HG02885 (cell line): ENCODE measurements around the gene ANKRD16.
A peak's percentile ranks its signal among the peaks of the same experiment; 100 is the strongest.

ENCODE experiments used
- ATAC-seq: cut with Tn5 transposase; IDR thresholded peaks from one replicate; pipeline ENCODE4 v1.9.1; 2021; ENCODE audit warnings: mild to moderate bottlenecking; ENCODE audit not compliant: unreplicated experiment, poor library complexity

Gene ANKRD16

DNA sequence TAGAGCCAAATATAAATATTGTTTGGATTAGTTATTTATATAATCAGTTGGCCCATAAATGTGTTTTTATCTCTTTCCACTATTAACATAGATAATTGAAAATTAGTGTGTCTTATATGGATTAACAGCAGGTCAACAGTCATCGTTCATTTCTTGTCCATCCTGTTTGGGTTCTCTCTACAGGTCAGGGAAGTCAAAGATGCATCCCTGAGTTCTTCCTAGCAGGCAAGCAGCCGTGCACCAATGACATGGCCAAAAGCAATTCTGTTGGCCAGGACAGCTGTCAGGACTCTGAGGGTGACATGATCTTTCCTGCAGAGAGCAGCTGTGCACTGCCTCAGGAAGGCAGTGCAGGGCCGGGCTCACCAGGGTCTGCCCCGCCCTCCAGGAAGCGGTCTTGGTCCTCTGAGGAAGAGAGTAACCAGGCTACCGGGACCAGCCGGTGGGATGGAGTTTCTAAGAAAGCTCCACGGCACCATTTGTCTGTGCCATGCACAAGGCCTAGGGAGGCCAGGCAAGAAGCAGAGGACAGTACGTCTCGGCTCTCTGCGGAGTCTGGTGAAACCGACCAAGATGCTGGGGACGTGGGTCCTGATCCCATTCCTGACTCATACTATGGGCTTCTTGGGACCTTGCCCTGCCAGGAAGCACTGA lies 16.3 kb upstream of the ANKRD16 start:
- no peak for ATAC-seq

DNA sequence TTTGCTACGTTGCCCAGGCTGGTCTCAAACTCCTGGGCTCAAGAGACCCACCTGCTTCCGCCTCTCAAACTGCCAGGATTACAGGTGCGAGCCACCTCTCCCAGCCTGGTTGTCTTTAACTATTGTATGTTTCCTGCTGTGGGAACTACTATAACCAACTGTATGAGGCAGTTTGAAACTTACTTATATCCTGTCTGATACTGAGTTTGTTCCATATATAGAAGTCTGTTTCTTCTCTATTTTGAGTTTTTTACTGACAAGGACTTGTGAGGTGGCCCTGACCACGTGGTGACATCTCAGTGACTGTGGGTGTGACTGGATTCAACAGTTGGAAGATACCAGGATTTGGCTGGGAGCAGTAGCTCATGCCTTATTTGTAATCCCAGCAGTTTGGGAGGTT lies 14.5 kb upstream of the ANKRD16 start:
- ATAC-seq: peak; percentile 95

DNA sequence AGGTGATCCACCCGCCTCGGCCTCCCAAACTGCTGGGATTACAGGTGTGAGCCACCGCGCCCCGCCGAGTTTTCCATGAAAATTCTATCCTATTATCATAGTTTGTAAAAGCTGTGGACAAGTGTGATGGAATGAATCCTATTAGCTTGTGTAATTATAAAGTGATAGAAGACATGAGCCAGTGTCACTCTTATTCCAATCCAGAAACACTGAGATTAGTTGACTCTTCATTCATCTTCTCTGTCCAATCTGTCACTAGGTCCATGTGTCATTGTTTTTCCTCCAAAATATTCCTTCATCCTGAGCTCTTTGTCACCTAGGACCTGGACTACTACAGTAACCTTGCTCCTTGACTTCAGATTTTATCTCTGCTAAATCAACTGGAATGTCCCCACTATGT lies 13.9 kb upstream of the ANKRD16 start:
- ATAC-seq: no peak

DNA sequence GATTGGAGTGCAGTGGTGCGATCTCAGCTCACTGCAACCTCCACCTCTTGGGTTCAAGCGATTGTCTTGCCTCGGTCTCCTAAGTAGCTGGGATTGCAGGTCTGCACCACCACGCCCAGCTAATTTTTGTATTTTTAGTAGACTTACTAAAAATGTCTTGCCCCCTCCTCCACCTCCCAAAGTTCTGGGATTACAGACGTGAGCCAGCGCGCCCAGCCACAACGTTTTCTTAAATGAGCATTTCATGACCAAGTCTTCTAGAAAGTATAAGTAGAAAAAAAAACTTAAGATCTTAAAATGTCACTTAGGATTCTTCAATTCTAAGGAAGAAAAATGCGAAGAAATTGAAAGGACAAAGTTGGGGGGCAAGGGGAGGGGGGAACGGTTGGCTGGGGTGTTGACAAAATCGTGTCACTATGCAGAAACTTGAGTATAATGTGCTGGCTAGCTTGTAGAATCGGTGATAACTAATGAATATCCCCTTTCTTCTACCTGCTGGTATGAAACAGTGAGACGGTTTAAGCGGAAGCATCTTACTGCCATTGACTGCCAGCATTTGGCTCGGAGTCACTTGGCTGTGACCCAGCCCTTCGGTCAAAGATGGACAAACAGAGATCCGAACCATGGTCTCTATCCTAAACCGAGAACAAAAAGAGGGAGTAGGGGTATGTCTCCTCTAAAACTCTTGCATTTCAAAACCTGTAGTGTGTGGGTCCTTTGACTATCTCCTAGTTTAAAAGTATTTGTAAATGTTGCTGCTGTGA lies 13.0 kb upstream of the ANKRD16 start:
- no peak for ATAC-seq

DNA sequence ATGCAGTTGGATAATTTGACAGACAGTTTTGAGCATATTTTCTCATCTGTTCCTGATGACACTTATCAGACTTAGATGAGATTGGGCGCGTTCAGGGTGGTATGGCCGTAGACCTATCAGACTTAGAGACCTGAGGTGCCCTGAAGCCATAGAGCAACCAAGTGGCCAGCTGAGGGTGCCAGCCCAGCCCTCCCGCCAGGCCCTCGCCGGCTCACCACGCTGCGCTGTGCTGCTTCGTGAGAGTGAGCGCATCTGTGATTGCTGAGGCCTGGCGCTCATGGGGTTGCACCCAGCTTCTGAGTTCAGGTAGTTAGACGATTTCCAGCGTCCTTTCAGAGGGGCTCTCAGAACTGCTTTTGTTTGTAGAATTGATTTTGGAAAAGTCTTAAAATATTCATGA lies 10.6 kb upstream of the ANKRD16 start:
- ATAC-seq: no peak

DNA sequence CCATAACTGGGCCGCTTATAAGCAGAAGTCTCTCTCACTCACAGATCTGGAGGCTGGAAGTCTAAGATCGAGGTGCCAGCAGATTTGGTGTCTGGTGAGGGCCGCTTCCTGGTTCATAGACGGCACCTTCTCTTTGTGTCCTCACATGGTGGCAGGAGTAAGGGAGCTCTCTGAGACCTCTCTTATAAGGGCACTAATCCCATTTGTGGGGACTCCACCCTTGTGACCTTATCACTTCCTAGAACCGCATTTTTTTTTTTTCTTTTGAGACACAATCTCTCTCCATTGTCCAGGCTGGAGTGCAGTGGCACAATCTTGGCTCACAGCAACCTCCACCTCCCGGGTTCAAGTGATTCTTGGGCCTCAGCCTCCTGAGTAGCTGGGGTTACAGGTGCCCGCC lies 8.5 kb upstream of the ANKRD16 start:
- ATAC-seq: no peak

DNA sequence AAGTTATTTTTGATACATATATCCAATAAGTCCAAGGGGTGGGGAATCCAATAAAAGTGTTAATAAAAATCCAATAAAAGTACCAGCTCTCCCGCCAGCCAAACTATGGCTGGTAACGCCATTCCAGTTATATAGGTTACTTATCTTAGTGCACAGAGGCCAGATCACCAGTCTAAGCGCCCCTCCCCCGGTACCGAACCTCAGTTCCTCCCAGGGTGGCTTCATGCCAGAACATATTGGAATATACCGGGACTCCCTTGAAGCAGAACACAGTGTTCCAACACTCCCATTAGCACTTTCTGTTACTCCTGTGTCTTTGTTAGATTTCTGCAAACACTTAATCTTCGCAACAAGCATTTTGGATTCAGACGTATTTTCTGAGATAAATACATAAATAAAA lies 7.8 kb upstream of the ANKRD16 start:
- ATAC-seq: no peak

DNA sequence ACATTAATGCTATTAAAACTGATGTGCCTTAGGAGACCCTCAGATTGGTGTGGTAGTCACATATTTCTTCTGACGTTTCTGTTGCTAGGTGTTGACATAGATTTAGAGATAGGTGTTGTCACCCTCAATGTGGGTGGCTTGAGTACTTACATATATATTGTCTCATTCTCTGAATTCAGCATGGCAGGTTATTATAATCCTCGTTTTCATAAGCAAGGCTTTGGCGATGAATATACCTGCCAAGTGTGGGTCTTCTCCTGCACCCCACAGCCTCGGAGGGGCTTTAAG lies 7.3 kb upstream of the ANKRD16 start:
- ATAC-seq: no peak

DNA sequence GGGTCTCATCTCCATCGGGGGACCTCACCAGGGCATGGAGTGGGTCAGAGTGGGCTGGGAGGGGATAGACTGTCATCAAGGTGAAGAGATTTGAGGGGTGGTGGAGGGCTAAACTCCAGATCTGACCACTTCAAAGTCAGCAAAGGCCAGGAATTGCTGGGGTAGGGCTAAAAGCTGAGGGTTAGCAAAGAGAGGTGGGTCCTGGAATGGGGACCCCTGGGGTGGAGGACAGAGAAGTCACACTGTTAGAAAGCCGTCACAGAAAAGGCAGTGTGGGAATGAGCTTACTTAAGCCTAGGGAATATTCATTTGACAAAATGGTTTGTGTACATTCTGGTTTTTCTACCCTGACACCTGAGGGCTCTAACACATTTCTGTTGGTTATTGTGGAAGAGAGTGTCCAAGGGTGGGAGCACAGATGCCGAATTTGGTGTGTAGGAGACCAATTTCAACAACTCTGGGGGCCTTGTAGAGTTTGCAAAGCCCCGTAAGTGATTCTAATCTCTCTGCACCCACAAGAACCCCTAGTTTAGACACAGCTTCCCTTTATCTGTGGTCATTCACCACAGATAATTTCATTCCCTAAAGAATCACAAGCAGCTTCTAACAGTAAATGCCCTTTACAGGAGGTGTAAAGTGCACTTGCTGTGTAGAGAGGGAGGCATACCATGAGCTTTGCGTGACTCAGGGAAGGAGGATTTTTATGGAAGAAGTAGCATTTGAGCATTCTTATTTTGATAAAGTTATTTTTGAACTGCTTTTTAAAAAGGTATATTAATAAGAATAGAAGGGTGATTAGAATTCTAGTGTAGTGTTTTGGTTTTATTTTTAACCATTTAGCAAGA lies 6.7 kb upstream of the ANKRD16 start:
- peak; percentile 14 for ATAC-seq

DNA sequence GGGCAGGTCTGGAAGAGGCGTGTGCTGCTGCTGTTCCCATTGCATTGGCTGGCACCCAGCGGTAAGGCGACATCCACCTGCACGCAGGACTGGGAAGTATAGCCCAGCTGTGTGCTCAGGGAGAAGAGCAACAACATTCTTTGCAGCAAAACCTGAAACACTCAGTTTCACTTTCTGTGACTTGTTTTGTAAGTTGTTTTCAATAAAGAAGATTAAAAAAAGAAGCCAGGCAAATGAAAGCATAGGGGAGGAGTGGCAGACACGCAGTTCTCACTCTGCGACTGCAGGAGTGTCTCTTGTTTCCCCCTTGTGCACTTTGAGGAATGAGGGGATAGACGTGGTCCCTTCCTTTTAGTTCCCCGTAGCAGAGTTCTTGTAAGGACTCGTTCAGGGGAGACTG lies 6.1 kb upstream of the ANKRD16 start:
- peak; percentile 76 for ATAC-seq

DNA sequence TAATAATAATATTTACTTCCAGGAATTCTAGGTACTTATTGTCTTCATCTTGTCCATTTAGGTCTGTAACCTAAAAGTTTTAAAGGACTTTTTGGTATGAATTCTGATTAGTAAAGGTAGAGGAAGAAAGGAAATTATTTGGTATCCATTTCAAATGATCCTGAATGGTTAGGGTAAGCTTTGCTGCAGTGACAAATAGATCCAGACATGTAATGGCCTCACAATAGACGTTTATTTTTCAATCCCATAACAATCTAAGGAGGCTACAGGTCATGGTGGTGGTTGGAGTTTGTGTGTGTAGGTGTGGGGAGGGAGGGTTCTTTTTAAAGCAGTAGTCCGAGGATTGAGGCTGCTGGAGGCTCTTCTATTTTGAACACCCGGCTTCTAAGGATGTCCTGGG lies 5.7 kb upstream of the ANKRD16 start:
- peak; percentile 20 for ATAC-seq

DNA sequence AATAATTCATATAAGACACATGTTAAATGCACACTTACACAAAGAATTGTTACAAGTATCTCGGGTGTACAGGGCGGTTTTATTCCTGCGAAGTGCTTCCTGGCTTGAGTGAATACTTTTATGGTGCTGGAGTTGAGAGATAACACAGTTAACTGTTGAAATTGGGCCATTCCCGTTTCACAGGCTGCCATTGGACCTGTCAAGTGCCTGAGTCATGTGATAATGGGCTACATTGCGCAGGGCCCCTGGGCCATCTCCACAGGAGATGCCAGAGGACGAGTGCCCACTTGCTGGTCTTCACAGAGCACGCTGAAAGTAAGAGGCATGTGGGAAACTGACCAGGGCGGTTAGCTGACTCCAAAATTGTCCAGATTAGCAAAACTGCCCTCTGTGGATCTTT lies 5.2 kb upstream of the ANKRD16 start:
- ATAC-seq: no peak

DNA sequence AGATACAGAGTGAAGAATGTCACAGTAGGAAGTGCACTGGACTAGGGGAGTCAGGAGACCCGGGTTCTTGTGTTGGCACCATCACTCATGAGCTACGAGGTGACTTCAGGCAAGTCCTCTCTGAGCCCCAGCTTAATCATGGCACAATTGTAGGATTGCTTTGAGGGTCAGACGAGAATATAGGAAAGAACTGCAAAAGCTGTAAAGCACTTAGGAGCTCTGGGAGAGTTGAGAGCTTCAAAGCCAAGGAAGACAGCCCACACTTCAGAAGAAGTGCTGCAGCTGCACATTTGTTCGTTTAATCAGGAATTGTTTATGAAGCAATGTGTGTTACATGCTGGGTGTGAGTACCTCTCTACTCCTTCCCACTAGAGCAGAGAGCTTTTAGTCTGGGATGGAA lies 4.7 kb upstream of the ANKRD16 start:
- ATAC-seq: no peak

DNA sequence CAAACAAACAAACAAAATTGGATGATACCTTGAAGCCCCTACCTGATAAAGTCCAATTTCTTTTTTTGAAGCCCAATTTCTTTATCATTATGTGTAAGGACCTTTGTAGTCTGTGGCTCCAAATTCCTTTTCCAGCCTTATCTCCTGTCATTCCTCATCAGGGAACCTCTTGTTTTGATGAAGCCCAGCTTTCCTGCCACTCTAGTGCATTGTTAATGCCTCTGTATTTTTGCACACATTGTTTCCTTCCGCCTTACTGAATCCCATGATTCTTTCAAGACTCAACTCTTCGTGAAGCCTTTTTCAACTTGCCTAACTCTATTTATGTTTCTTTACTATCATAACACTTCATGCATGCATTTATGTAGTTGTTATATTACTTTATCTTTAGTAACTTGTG lies 3.6 kb upstream of the ANKRD16 start:
- ATAC-seq: no peak

DNA sequence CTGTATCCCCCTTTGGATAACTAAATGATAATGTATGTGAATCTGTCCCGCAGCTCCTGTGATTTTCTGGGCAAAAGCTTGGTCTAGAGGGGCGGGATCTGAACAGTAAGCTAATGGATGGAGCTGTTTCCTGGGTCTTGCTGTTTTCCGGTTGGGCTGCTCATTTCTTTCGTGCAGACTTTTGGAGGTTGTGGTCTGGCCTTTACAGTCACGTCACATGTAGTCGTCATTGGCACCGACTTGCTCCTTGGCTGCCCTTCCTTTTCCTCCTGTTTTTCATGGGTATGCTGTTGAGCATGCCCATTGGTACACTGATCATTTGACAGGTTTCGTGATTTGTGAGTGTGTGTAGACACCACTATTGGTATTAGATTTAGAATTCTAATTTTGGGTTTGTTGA lies 2.3 kb upstream of the ANKRD16 start:
- ATAC-seq: no peak

DNA sequence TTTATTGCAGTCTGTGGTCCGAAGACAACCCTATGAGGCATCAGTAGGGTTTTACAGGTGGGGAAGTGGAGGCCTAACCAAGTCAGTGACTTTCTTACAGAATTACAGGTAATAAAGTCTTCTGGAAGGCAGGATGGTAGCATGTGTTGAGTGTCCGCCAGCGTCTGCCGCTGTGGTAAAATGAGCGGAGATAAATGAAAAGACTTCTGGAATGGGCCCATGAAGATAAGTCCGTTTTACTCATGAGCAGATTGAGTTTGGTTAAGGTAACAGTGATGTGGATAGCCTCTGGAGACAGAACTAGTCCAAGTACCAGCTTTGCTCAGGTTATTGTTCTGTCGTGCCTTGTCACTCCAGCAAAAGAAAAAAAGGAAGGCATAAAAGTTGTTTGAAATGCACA lies 1.3 kb upstream of the ANKRD16 start:
- ATAC-seq: no peak

DNA sequence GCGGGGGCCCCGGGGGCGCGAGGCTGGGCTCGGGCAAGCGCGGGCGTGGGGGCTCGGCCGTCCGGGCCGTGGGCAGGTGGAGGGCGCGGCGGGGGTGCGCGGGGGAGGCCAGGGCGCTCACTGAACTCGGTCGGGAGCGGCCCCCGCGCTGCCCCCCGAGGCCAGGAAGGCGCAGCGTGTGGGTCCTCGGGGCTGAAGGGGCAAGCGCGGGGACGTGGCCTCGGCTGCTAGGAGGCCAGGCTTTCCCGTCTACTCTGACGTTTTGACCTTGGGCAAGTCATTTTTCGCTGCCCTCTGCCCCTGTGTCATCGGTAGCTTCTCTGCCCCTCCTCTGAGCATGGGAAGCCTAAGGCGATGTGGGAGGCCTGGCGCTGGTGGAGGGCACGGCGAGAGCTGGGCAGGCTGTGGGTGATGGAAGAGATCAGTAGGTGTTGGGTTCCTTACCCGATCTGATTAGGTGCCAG lies 791 bp upstream of the ANKRD16 start:
- ATAC-seq: peak; percentile 1

DNA sequence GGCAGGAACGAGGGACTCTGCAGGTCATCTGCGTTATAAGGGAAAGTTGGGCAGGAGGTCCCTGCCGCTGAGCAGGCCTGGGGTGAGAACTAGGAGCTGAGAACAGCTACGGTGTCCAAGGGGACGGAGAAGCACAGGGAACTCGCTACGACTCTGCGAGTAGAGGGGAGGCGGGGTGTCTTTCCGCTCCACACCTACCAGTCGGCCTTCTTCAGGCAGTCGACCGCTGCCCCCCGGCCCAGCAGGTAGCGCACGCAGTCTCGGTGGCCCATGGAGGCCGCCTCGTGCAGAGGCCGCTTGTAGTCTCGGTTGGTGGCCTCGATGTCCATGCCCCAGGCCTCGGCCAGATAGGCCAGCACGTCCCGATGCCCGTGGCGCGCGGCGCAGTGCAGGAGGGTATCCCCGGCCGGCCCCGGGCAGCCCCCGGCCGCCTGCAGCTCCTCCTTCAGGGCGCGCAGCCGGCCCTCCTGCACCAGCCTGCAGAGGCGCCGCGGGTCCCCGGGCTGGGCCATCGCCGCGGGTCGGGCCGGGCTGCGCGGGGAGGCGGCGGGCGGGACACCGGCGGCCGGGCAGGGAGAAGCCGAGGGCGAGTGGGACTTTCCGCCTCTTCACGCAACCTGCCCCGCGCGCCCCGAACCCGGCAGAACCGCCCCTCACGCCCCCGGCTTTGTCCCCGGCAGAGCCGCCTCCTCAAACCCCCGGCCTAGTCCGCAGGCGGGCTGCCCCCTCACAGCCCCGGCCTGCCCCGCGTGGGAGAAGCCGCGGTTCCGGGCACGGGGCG lies 660 bp downstream of the ANKRD16 start:
- ATAC-seq: peak; percentile 35

DNA sequence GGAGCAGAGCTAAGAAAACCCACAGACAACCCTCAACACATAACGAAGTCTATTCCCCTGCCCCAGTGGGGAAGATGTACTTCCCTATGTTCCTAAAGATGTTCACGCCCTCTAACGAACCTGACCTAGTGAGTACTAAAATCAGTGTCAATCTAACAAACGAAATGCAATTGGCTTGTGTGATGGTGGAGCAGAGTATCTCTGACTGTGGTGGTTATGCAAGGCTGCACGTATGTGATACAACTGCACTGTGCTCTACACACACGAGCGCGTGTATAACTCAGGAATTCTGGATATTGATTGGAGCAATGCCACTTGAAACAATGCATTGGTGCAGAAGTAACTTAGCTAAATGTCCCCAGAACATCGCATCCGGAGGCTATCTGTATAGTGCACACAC lies 1.3 kb downstream of the ANKRD16 start:
- ATAC-seq: no peak

DNA sequence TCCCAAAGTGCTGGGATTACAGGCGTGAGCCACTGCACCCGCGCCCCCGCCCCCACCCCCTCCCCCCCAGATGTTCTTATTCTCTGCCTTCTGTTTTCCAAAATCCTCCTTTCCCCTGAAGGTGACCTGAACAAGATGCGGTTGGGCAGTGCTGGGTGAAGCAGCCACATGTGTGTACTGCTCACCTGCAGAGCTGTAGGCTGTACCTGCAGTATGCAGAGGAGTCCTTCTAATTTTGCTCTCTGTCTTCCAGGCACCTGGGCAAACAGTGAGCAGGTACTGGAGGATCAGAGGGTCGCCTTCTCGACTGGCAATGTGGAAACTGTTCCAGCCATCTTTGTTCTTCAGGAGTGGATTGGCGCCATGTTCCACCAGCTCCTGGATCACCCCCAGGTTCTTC lies 2.1 kb downstream of the ANKRD16 start:
- no peak for ATAC-seq

DNA sequence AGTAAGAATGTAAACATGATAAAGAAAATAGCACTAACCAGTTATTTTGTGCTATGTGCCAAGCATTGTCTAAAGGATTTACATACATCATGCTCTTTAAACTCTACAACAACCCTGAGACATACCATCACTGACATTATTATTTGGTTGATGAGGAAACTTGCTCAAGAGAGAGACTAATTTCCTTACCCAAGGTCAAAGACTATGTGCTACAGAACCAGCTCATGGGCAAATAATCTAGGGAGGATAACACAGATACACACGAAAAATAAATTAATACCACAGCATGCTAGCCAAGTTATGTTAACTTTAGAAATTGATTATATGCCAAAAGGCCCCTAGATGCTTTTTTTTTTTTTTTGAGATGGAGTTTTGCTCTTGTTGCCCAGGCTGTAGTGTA lies 2.7 kb downstream of the ANKRD16 start:
- ATAC-seq: no peak
